Memory B cell (primary cell): ENCODE data around the gene GALR2.

Experiments used
- ATAC-seq: fragments of 150-1000 bp; cut with Tn5 transposase; 2 replicates; pipeline ENCODE4 v1.10.0; 2021; ENCODE audit warnings: low read depth, mild to moderate bottlenecking, moderate library complexity
- DNase-seq, 2 donors: peaks; one replicate each; pipeline ENCODE4 v3.0.0; 2022; ENCODE audit warnings: low spot score in 2 of 2
- H3K27ac Mint-ChIP-seq: one replicate; pipeline ENCODE4 v1.8.0; 2022; ENCODE audit warnings: mild to moderate bottlenecking, moderate library complexity, mixed read lengths
- H3K27me3 Mint-ChIP-seq: one replicate; pipeline ENCODE4 v1.8.0; 2022; ENCODE audit warnings: mixed read lengths
- H3K36me3 Mint-ChIP-seq: one replicate; pipeline ENCODE4 v1.8.0; 2022; ENCODE audit warnings: mild to moderate bottlenecking, mixed read lengths
- H3K4me1 Mint-ChIP-seq: one replicate; pipeline ENCODE4 v1.8.0; 2022; ENCODE audit warnings: mixed read lengths
- H3K4me3 Mint-ChIP-seq: one replicate; pipeline ENCODE4 v1.8.0; 2022; ENCODE audit warnings: mild to moderate bottlenecking, moderate library complexity, mixed read lengths
- H3K9me3 Mint-ChIP-seq: one replicate; pipeline ENCODE4 v1.8.0; 2022; ENCODE audit warnings: mixed read lengths

GALR2 gene

GRCh38 chr17:76107509-76107908 lies 32.9 kb downstream of the GALR2 start:
- Mint-ChIP-seq H3K27ac (no peak overlapping the region), H3K36me3 (no peaks in the 10 kb centered on the region), H3K27me3 (no peaks in the 10 kb centered on the region), H3K4me3 (no peak overlapping the region), H3K9me3 (no peaks in the 10 kb centered on the region), H3K4me1 (peaks cover 9% of the 10 kb centered on the region)
- no peak for ATAC-seq
- no peak for DNase-seq

DNA sequence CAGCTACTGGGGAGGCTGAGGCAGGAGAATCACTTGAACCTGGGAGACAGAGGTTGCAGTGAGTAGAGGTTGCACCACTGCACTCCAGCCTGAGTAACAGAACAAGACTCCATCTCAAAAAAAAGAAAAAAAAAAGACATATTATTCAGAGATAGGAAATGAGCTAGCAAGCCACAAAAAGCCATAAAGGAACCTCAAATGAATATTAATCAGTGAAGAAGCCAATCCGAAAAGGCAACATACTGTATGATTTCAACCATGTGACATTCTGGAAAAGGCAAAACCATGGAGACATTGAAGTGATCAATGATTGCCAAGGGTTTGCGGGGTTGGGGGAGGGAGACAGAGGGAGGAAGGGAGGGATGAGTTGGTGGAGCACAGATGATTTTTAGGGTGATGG lies 37.4 kb downstream of the GALR2 start:
- Mint-ChIP-seq H3K36me3 (peaks cover 2% of the 10 kb centered on the region), H3K9me3 (no peaks in the 10 kb centered on the region), H3K27ac (no peak overlapping the region), H3K4me1 (no peaks in the 10 kb centered on the region), H3K4me3 (no peak overlapping the region), H3K27me3 (no peaks in the 10 kb centered on the region)
- ATAC-seq (no peak), DNase-seq (no peak)

DNA sequence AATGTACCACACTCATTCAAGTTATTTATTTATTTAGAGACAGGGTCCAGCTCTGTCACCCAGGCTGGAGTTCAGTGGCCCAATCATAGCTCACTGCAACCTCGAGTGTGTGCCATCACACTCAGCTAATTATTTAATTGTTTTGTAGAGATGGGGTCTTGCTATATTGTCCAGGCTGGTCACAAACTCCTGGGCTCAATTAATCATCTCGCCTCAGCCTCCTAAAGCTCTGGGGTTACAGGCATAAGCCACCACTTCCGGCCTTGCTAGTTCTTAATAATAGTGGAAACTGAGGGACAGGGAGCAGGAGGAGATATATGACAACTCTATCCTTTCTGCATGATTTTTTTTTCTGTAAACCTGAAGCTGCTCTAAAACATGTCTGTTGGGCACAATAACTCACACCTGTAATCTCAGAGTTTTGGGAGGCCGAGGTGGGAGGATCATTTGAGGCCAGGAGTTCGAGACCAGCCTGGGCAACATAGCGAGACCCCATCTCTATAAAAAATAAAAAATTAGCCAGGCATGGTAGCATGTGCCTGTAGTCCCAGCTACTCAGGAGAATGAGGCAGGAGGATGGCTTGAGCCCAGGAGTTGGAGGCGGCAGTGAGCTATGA lies 40.7 kb downstream of the GALR2 start:
- no peak overlapping the region for H3K4me3 Mint-ChIP-seq
- H3K9me3 Mint-ChIP-seq: no peaks in the 10 kb centered on the region

GRCh38 chr17:76119409-76120371 lies 45.1 kb downstream of the GALR2 start:
- no peak for DNase-seq
- no peaks in the 10 kb centered on the region for H3K36me3 Mint-ChIP-seq
- peaks cover 14% of the 10 kb centered on the region for H3K4me1 Mint-ChIP-seq
- no peak overlapping the region for H3K27ac Mint-ChIP-seq
- no peak for ATAC-seq
- peaks cover 2% of the 10 kb centered on the region for H3K27me3 Mint-ChIP-seq
- no peaks in the 10 kb centered on the region for H3K9me3 Mint-ChIP-seq
- no peak overlapping the region for H3K4me3 Mint-ChIP-seq

More for the DNA sequence above, 40.7 kb downstream of the GALR2 start:
- DNase-seq (no peak), ATAC-seq (no peak)
- Mint-ChIP-seq H3K27ac (no peak overlapping the region), H3K27me3 (peaks cover 2% of the 10 kb centered on the region), H3K4me1 (no peaks in the 10 kb centered on the region), H3K36me3 (peaks cover 2% of the 10 kb centered on the region)

GRCh38 chr17:76120658-76121008 lies 46.1 kb downstream of the GALR2 start:
- no peak for ATAC-seq
- no peaks in the 10 kb centered on the region for H3K36me3 Mint-ChIP-seq
- no peak for DNase-seq
- no peak overlapping the region for H3K27ac Mint-ChIP-seq
- H3K27me3 Mint-ChIP-seq: peaks cover 2% of the 10 kb centered on the region
- no peaks in the 10 kb centered on the region for H3K9me3 Mint-ChIP-seq
- no peak overlapping the region for H3K4me3 Mint-ChIP-seq
- H3K4me1 Mint-ChIP-seq: peaks cover 14% of the 10 kb centered on the region

DNA sequence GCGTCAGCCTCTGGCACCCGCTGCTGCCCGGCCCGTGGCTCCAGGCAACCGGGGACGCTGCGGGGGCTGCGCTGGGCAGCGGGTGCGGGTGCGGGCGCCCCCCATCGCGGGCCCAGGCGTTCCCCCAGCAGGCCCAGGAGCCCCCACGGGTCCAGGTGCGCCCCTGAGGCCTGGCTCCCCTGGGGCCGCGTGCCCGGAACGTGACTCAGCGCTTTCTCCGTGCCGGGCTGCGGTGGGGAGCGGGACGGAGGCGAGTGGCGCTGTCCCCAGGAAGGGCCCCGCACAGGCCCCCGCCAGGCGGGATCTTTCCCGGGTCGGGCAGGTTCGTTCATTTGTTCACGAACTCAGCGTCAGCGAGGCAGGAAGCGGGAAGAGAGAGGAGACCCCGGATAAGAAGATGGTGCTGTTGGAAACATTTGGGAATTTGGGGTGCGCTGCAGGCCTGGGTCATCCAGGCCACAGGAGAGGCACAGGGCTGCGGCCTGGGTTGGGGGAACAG lies 47.4 kb downstream of the GALR2 start:
- Mint-ChIP-seq H3K27ac (peak overlapping the region; percentile 74), H3K27me3 (peaks cover 2% of the 10 kb centered on the region), H3K36me3 (no peaks in the 10 kb centered on the region), H3K4me3 (no peak overlapping the region), H3K9me3 (no peaks in the 10 kb centered on the region), H3K4me1 (peaks cover 14% of the 10 kb centered on the region)
- ATAC-seq (peak; percentile 15), DNase-seq (peak in 1 of 2 donors; percentile 43)

GRCh38 chr17:76122431-76123190 lies 48.0 kb downstream of the GALR2 start:
- Mint-ChIP-seq H3K27ac (no peak overlapping the region), H3K4me1 (peaks cover 14% of the 10 kb centered on the region), H3K27me3 (peaks cover 2% of the 10 kb centered on the region), H3K36me3 (no peaks in the 10 kb centered on the region), H3K4me3 (no peak overlapping the region), H3K9me3 (no peaks in the 10 kb centered on the region)
- DNase-seq: no peak
- no peak for ATAC-seq

- ATAC-seq (no peak), DNase-seq (no peak)
- peaks cover 2% of the 10 kb centered on the region for H3K27me3 Mint-ChIP-seq
- H3K9me3 Mint-ChIP-seq: no peaks in the 10 kb centered on the region
- no peak overlapping the region for H3K27ac Mint-ChIP-seq
- H3K36me3 Mint-ChIP-seq: no peaks in the 10 kb centered on the region
- H3K4me1 Mint-ChIP-seq: peaks cover 14% of the 10 kb centered on the region
- no peak overlapping the region for H3K4me3 Mint-ChIP-seq
Measured at GRCh38 chr17:76123191-76123499, 48.6 kb downstream of the GALR2 start.

DNA sequence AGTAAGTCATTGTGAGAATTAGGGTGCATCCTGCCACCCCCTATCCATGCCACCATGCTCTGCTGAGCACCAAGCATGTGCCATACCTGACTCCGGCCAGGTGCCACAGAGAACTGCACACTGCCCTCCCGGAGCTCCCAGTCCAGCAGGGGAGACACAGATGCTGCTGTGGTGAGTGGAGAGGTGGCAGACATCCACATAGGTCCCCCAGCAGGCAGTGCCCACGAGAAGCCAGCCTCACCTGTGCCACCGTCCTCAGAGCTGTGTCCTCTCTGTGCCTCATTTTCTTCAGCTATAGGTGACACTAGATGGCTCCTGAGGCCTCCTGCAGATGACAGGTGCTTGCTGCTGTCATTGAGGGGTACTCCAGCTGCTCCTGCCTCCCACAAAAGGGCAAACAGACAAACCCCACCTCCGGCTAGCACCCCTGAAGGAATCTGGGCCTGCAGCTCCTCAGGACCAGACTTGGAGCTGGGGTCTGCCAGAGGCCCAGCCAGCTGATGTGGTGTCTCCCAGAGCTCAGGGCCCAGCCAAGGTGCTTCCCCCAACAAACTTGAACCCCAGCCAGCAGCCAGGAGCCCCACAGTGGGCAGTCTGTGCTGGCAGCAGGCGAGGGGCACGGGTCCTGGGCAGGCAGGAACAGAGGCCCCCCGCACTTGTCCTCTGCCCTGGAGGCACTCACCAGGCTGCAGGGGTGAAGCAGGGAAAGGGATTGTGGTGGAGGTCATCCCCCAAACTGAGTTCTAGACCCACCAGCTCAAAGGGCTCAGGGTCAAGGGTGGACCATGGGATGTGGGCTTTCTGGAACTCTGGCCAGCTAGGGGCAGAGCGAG lies 49.4 kb downstream of the GALR2 start:
- no peak overlapping the region for H3K27ac Mint-ChIP-seq
- peaks cover 14% of the 10 kb centered on the region for H3K4me1 Mint-ChIP-seq
- no peak overlapping the region for H3K4me3 Mint-ChIP-seq
- H3K36me3 Mint-ChIP-seq: no peaks in the 10 kb centered on the region
- ATAC-seq: no peak
- no peak for DNase-seq
- H3K9me3 Mint-ChIP-seq: no peaks in the 10 kb centered on the region
- peaks cover 2% of the 10 kb centered on the region for H3K27me3 Mint-ChIP-seq

DNA sequence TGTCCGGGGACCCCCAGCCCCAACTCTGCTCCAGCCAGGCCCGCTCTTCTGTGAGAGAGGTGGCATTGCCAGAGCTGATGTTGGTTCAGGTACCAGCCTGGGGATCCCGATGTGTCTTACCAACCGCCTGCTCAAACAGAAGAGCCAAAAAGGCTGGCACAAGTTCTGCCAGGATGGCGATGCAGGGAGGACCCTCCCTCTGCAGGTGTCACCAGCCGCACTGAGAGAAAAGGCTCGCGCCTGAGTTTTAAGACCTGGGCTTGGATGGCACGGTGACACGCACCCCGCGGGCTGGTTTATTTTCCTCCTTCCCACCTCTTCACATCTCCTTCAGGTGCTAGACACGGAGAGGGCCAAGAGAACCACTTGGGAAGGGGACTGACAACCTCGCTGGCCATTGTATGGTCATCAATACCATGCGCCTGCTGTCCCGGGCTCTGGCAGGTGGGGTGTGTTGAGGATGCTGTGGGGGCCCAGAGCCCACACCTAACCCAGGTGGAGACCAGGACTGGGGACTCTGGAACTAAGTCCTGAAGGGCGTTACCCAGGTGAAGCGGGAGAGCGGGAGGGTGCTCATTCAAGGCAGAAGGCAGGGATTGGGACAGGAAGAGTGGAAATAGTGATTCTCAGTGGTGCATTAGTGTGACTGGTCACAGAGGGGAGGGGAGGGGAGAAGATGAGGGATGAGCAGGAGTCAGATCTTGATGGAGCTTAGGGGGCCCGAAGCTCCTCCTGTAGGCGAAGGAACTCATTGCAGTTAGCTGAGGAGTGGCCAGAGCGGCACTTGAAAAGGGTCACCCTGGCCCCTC lies 50.2 kb downstream of the GALR2 start:
- H3K36me3 Mint-ChIP-seq: no peaks in the 10 kb centered on the region
- H3K4me1 Mint-ChIP-seq: peaks cover 14% of the 10 kb centered on the region
- H3K27ac Mint-ChIP-seq: no peak overlapping the region
- DNase-seq (no peak), ATAC-seq (no peak)
- no peaks in the 10 kb centered on the region for H3K27me3 Mint-ChIP-seq
- no peak overlapping the region for H3K4me3 Mint-ChIP-seq
- H3K9me3 Mint-ChIP-seq: no peaks in the 10 kb centered on the region

DNA sequence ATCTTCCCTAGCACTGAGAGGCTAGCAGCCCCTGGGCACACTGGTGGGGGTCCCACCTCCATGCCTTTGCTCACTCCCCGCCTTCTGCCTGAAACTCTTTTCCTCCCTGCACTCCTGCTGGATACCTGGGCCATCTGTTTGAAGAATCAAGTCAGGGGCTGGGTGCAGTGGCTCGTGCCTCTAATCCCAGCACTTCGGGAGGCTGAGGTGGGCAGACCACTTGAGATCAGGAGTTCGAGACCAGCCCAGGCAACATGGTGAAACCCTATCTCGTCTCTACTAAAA lies 50.8 kb downstream of the GALR2 start:
- no peaks in the 10 kb centered on the region for H3K36me3 Mint-ChIP-seq
- no peaks in the 10 kb centered on the region for H3K9me3 Mint-ChIP-seq
- no peak for ATAC-seq
- DNase-seq: no peak
- no peaks in the 10 kb centered on the region for H3K27me3 Mint-ChIP-seq
- H3K4me1 Mint-ChIP-seq: peaks cover 14% of the 10 kb centered on the region
- H3K27ac Mint-ChIP-seq: no peak overlapping the region
- no peak overlapping the region for H3K4me3 Mint-ChIP-seq

GRCh38 chr17:76125922-76126321 lies 51.3 kb downstream of the GALR2 start:
- no peak for DNase-seq
- Mint-ChIP-seq H3K27ac (no peak overlapping the region), H3K27me3 (peaks cover 5% of the 10 kb centered on the region), H3K4me3 (no peak overlapping the region), H3K36me3 (no peaks in the 10 kb centered on the region), H3K4me1 (peaks cover 17% of the 10 kb centered on the region), H3K9me3 (no peaks in the 10 kb centered on the region)
- no peak for ATAC-seq
